ENCODE data around the gene SMTN.

DNA sequence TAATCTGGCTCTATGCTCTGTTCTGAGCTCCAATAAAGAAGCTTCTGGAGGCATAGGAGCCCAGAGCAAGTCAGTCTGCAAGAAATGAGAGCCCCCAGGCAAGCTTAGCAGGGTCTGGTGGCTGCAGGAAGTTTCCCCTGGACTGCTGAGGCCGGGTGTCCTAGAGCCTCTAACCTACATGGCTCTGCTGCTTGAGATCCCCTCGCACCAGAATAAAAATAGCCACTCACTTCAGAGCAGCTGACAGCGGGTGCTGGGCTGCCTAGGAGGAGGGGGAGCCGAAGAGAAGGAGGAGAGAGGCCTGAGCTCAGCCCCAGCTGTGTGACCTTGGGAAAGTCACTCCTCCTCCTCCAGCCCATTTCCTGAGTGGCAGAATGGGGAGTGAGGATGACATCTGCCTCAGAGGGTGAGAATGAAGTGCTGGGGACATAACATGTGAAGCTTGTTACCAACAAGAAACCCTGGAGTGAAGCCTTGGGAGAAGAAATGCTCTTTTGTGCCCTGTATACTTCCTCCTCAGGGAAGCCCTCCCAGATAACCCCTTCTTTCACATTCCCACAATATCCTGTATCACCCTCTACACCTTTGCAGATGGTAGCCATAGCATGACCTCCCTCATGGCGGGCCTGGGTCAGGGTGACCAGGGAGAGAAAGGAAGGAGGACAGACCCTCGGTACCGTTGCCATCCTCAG is 38.1 kb downstream of the SMTN start:
- TF ChIP-seq POLR2A (IDR thresholded peaks at IDR 0.05) (no peak), EP300 (IDR thresholded peaks at IDR 0.05) (no peak)
- TF ChIP-seq, protein P1, sequence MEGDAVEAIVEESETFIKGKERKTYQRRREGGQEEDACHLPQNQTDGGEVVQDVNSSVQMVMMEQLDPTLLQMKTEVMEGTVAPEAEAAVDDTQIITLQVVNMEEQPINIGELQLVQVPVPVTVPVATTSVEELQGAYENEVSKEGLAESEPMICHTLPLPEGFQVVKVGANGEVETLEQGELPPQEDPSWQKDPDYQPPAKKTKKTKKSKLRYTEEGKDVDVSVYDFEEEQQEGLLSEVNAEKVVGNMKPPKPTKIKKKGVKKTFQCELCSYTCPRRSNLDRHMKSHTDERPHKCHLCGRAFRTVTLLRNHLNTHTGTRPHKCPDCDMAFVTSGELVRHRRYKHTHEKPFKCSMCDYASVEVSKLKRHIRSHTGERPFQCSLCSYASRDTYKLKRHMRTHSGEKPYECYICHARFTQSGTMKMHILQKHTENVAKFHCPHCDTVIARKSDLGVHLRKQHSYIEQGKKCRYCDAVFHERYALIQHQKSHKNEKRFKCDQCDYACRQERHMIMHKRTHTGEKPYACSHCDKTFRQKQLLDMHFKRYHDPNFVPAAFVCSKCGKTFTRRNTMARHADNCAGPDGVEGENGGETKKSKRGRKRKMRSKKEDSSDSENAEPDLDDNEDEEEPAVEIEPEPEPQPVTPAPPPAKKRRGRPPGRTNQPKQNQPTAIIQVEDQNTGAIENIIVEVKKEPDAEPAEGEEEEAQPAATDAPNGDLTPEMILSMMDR (IDR thresholded peaks at IDR 0.05) = no peak
